H1 (cell line): ENCODE data around the gene AMOT. TPM values are rescaled to one million over a fixed set of nuclear protein-coding genes. Genes with fewer than 3 reads are reported as not detected.

Source experiments
- CTCF ChIA-PET: fragments of 300-600 bp; sonication (Branson Sonifier 250); formaldehyde crosslinking; loops from one replicate; lab custom pipeline; 2021; ENCODE audit not compliant: partially characterized antibody; lab: Charles Lee
- POLR2A ChIA-PET: fragments of 300-600 bp; sonication (Branson Sonifier 250); formaldehyde crosslinking; loops from one replicate; lab custom pipeline; 2021; ENCODE audit warnings: inconsistent platforms; ENCODE audit not compliant: partially characterized antibody; lab: Charles Lee
- DNase-seq, 2 experiments: peaks; one replicate each; pipeline versions ENCODE4 v3.0.0 to v3.0.0-alpha.2; 2010 to 2022; ENCODE audit warnings: low spot score in 2 of 2, low read depth in 1 of 2, mixed read lengths in 1 of 2
- FAIRE-seq: peaks from 2 replicates; lab custom pipeline; 2011; peaks lifted over from hg19 to GRCh38; lab: Jason Lieb, UNC
- H2AFZ ChIP-seq: 2 replicates; pipeline ENCODE4 v1.8.1; 2012; ENCODE audit warnings: low read length, inconsistent platforms
- H2AK5ac ChIP-seq: 2 replicates; pipeline ENCODE4 v1.6.1; 2013; ENCODE audit warnings: low read depth, low read length
- H2BK120ac ChIP-seq: replicated peaks from 2 replicates; pipeline ENCODE3; 2013; ENCODE audit warnings: low read depth, low read length, inconsistent platforms
- H2BK12ac ChIP-seq: 2 replicates; pipeline ENCODE4 v1.6.1; 2013; ENCODE audit warnings: low read depth, low read length
- H2BK15ac ChIP-seq: 2 replicates; pipeline ENCODE4 v1.6.1; 2013; ENCODE audit warnings: low read length
- H2BK20ac ChIP-seq: 2 replicates; pipeline ENCODE4 v1.6.1; 2013; ENCODE audit warnings: low read length
- H2BK5ac ChIP-seq: 2 replicates; pipeline ENCODE4 v1.6.1; 2013; ENCODE audit warnings: low read depth, low read length
- H3K14ac ChIP-seq: 2 replicates; pipeline ENCODE4 v1.6.1; 2013; ENCODE audit warnings: inconsistent platforms; ENCODE audit not compliant: insufficient read length
- H3K18ac ChIP-seq: 2 replicates; pipeline ENCODE4 v1.6.1; 2013; ENCODE audit warnings: low read length; ENCODE audit errors: extremely low read depth
- H3K23ac ChIP-seq: 2 replicates; pipeline ENCODE4 v1.6.1; 2013; ENCODE audit warnings: inconsistent platforms; ENCODE audit not compliant: insufficient read length
- H3K23me2 ChIP-seq: 2 replicates; pipeline ENCODE4 v1.6.1; 2013; ENCODE audit warnings: low read depth, low read length
- H3K27ac ChIP-seq: 2 replicates; pipeline ENCODE4 v1.6.1; 2011; ENCODE audit warnings: low read depth, low read length, inconsistent platforms
- H3K27me3 ChIP-seq, 4 experiments: replicated peaks in 1 of 4; 1 replicate in 1 of 4; 2 replicates in 3 of 4; pipeline versions ENCODE4 v1.6.1 to v1.8.1; 2011 to 2013; ENCODE audit warnings: low read length in 3 of 4, mild to moderate bottlenecking in 3 of 4, inconsistent platforms in 2 of 4, mixed read lengths in 2 of 4, moderate library complexity in 1 of 4; ENCODE audit not compliant: control insufficient read depth in 3 of 4, insufficient read depth in 3 of 4; ENCODE audit errors: extremely low read depth in 1 of 4
- H3K36me3 ChIP-seq, 4 experiments: 2 replicates each; pipeline versions ENCODE4 v1.6.1 to v1.8.1; 2011 to 2013; ENCODE audit warnings: mild to moderate bottlenecking in 4 of 4, low read length in 3 of 4, moderate library complexity in 2 of 4, control low read depth in 1 of 4, inconsistent platforms in 1 of 4; ENCODE audit not compliant: insufficient read depth in 4 of 4, control insufficient read depth in 2 of 4
- H3K4ac ChIP-seq: replicated peaks from 2 replicates; pipeline ENCODE3; 2013; ENCODE audit warnings: low read length, low read depth, mixed read lengths, inconsistent platforms; ENCODE audit not compliant: insufficient read length
- H3K4me1 ChIP-seq, 4 experiments: replicated peaks in 1 of 4; 1 replicate in 1 of 4; 2 replicates in 3 of 4; pipeline versions ENCODE4 v1.6.1 to v1.8.1; 2011 to 2013; ENCODE audit warnings: low read length in 3 of 4, inconsistent platforms in 2 of 4, mixed read lengths in 1 of 4; ENCODE audit not compliant: insufficient read depth in 4 of 4, control insufficient read depth in 3 of 4
- H3K4me2 ChIP-seq, 2 experiments: 2 replicates each; pipeline versions ENCODE4 v1.6.1 to v1.8.1; 2011 to 2013; ENCODE audit warnings: low read depth in 2 of 2, low read length in 2 of 2, control low read depth in 1 of 2, inconsistent platforms in 1 of 2, mild to moderate bottlenecking in 1 of 2; ENCODE audit not compliant: insufficient read depth in 1 of 2
- H3K4me3 ChIP-seq, 4 experiments: fragments of 200-600, 300-600 bp in 1 of 4; sonication (generic), shearing (Covaris generic), sonication (Bioruptor Twin) in 1 of 4; 2 replicates each; pipeline versions ENCODE4 v1.5.1 to v1.8.1; 2011 to 2016; ENCODE audit warnings: low read length in 4 of 4, low read depth in 3 of 4, control low read depth in 2 of 4, inconsistent platforms in 2 of 4, mild to moderate bottlenecking in 2 of 4, mixed read lengths in 1 of 4, moderate library complexity in 1 of 4; ENCODE audit not compliant: insufficient read depth in 2 of 4; ENCODE audit errors: extremely low read depth in 1 of 4
- H3K56ac ChIP-seq: replicated peaks from 2 replicates; pipeline ENCODE3; 2013; ENCODE audit warnings: low read depth, mild to moderate bottlenecking, mixed read lengths, low read length, inconsistent platforms; ENCODE audit not compliant: insufficient read length
- H3K79me1 ChIP-seq: 2 replicates; pipeline ENCODE4 v1.6.1; 2013; ENCODE audit warnings: low read depth, low read length, control low read depth
- H3K79me2 ChIP-seq, 2 experiments: 2 replicates each; pipeline versions ENCODE4 v1.6.1 to v1.8.1; 2012 to 2013; ENCODE audit warnings: low read length in 2 of 2, mild to moderate bottlenecking in 2 of 2, inconsistent platforms in 1 of 2; ENCODE audit not compliant: insufficient read depth in 2 of 2, control insufficient read depth in 1 of 2
- H3K9ac ChIP-seq, 4 experiments: replicated peaks in 1 of 4; 1 replicate in 1 of 4; 2 replicates in 3 of 4; pipeline versions ENCODE4 v1.6.1 to v1.8.1; 2011 to 2013; ENCODE audit warnings: low read depth in 3 of 4, low read length in 3 of 4, control low read depth in 2 of 4, mild to moderate bottlenecking in 2 of 4, moderate library complexity in 2 of 4, inconsistent platforms in 1 of 4; ENCODE audit errors: extremely low read depth in 1 of 4
- H3K9me3 ChIP-seq, 2 experiments: 2 replicates each; pipeline versions ENCODE4 v1.6.1 to v1.8.1; 2012 to 2013; ENCODE audit warnings: mild to moderate bottlenecking in 2 of 2, moderate library complexity in 2 of 2, control low read depth in 1 of 2, inconsistent platforms in 1 of 2, low read depth in 1 of 2, low read length in 1 of 2, mixed read lengths in 1 of 2; ENCODE audit not compliant: insufficient read depth in 2 of 2
- H4K20me1 ChIP-seq, 2 experiments: replicated peaks in 1 of 2; 2 replicates each; pipeline versions ENCODE3 to v1.8.1; 2011 to 2013; ENCODE audit warnings: inconsistent platforms in 2 of 2, low read length in 2 of 2, mild to moderate bottlenecking in 1 of 2; ENCODE audit not compliant: insufficient read depth in 2 of 2, control insufficient read depth in 1 of 2
- H4K5ac ChIP-seq: 2 replicates; pipeline ENCODE4 v1.6.1; 2013; ENCODE audit warnings: low read length, low read depth, mixed read lengths, inconsistent platforms; ENCODE audit not compliant: insufficient read length
- H4K8ac ChIP-seq: 2 replicates; pipeline ENCODE4 v1.8.0; 2013; ENCODE audit warnings: mild to moderate bottlenecking, moderate library complexity, low read length, inconsistent platforms; ENCODE audit not compliant: insufficient read depth; ENCODE audit errors: extremely low read depth
- H4K91ac ChIP-seq: replicated peaks from 2 replicates; pipeline ENCODE3; 2013; ENCODE audit warnings: low read length, mixed read lengths, inconsistent platforms; ENCODE audit not compliant: insufficient read length
- ATF3 ChIP-seq: IDR thresholded peaks from 2 replicates; pipeline ENCODE4 v1.6.1; 2011; ENCODE audit warnings: low read depth, mild to moderate bottlenecking, low read length; ENCODE audit not compliant: insufficient read depth
- BCL11A ChIP-seq, 2 experiments: IDR thresholded peaks; one replicate each; pipeline ENCODE4 v1.6.1; 2011; ENCODE audit warnings: low read depth in 2 of 2, low read length in 2 of 2, mild to moderate bottlenecking in 2 of 2
- CBX5 ChIP-seq: fragments of 300-800, 300-1000 bp; sonication (generic); IDR thresholded peaks from 2 replicates; pipeline ENCODE4 v1.7.1; 2016; ENCODE audit warnings: antibody characterized with exemption, low read length, low read depth
- CBX8 ChIP-seq: fragments of 300-800, 300-1000 bp; sonication (generic); IDR thresholded peaks from 2 replicates; pipeline ENCODE4 v1.7.1; 2016; ENCODE audit warnings: low read depth, low read length, borderline replicate concordance
- CEBPB ChIP-seq: IDR thresholded peaks from 2 replicates; pipeline ENCODE4 v1.6.1; 2012; ENCODE audit warnings: low read depth, low read length
- CTBP2 ChIP-seq: IDR thresholded peaks from 2 replicates; pipeline ENCODE4 v1.7.0; 2011; ENCODE audit warnings: borderline replicate concordance, mild to moderate bottlenecking, moderate library complexity, mixed read lengths, low read length; ENCODE audit not compliant: insufficient read depth, insufficient read length
- KDM1A ChIP-seq: fragments of 200-600, 300-600 bp; sonication (generic); IDR thresholded peaks from 2 replicates; pipeline ENCODE4 v1.7.1; 2016; ENCODE audit warnings: mild to moderate bottlenecking, low read length, borderline replicate concordance
- KDM5A ChIP-seq: fragments of 200-600 bp; IDR thresholded peaks from 2 replicates; pipeline ENCODE4 v1.7.1; 2012; ENCODE audit warnings: mild to moderate bottlenecking, low read length, inconsistent platforms, mixed read lengths
- RNF2 ChIP-seq: fragments of 200-900, 300-1000 bp; sonication (generic); IDR thresholded peaks from 2 replicates; pipeline ENCODE4 v1.7.1; 2016; ENCODE audit warnings: borderline replicate concordance, low read depth, mild to moderate bottlenecking, antibody characterized with exemption, low read length; ENCODE audit not compliant: poor library complexity, severe bottlenecking; ENCODE audit errors: missing control alignments
- TEAD4 ChIP-seq: IDR thresholded peaks from 2 replicates; pipeline ENCODE4 v1.6.1; 2012; ENCODE audit warnings: low read depth, low read length, inconsistent platforms, mixed read lengths
- WGBS, 2 experiments: shearing (Covaris generic) in 1 of 2; methylation state at CpG; one replicate each; pipeline versions ENCODE4 v1.1.6 to v1.1.7; 2013 to 2015; ENCODE audit warnings: low lambda C conversion rate in 2 of 2, mixed read lengths in 2 of 2, inconsistent platforms in 1 of 2, low coverage in 1 of 2, missing lambda C conversion rate in 1 of 2; ENCODE audit not compliant: insufficient replicate concordance in 2 of 2, insufficient coverage in 1 of 2, insufficient read length in 1 of 2; ENCODE audit errors: extremely low coverage in 1 of 2, missing lambda C conversion rate in 1 of 2; 5-methylcytosine and 5-hydroxymethylcytosine counted together
- polyA plus RNA-seq, 7 experiments: library from polyadenylated mRNA; depleted of rRNA in 3 of 7; stranded (reverse) in 5 of 7; unstranded in 2 of 7; fragments of >200 nt in 5 of 7; fragments of 200-250 nt in 2 of 7; gene quantifications; 1 replicate in 5 of 7; 2 replicates in 1 of 7; 4 replicates in 1 of 7; pipeline versions ENCODE4 v1.2.1 to v1.2.3, GENCODE V29; 2011 to 2013; ENCODE audit warnings: missing spikeins in 2 of 7, mixed read lengths in 2 of 7
- total RNA-seq: library from RNA; stranded (reverse); fragmentation: NEBNext Ultra II Directional; extraction: Animal tissue kit (Norgen Biotek cat#: 25700); gene quantifications from 2 replicates; pipeline ENCODE4 v1.2.1, GENCODE V29; 2021

Gene AMOT
- total and polyA plus RNA-seq, 2 of the 8 experiments (the other 6 are each of a cell fraction or from before 2014, with no cell fraction given), result 2.3 to 7.1 TPM

DNA sequence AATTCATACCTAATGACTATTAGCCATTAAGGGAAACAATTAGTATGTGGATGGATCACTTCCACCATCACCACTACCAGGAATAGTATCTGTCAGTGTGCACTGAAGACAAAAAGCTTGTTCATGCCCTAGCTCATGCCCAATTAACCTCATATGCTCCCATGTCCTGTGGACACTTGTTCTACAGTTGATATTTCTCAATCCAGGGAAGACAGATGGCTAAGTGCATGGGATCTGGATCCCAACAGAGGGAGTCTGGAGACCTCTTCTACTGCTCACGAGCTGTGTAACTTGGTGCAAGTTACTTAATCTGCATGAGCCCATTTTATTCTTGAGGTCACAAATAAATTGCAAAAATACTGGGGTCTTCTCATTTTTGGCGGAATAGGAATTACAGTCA lies 23.7 kb downstream of the AMOT start:
- 88% methylated on average over 2 of the region's 2 CpGs; no CpG with 5 or more reads in 1 of the 2 experiments for WGBS, 2 experiments
- POLR2A ChIA-PET, result no interaction called here
- H3K79me1 ChIP-seq, result no peaks in the 10 kb centered on the region
- no peak overlapping the region for H2AK5ac ChIP-seq
- no peak overlapping the region for H2AFZ ChIP-seq
- no peaks in the 10 kb centered on the region for H3K23me2 ChIP-seq
- H2BK20ac ChIP-seq, result no peak overlapping the region
- H3K23ac ChIP-seq, result no peak overlapping the region
- TF ChIP-seq ATF3 (no peak), TEAD4 (no peak), CBX8 (no peak), CTBP2 (no peak), KDM5A (no peak), KDM1A (no peak), CBX5 (no peak), RNF2 (no peak), CEBPB (no peak), BCL11A (IDR thresholded peaks at IDR 0.05; ENCODE audit: low read depth in 2 of 2, low read length in 2 of 2) (no peak)
- TF ChIP-seq, all 59 proteins: peak for 0
- Histone ChIP-seq H3K79me2 (no peaks in the 10 kb centered on the region), H3K4me2 (no peak overlapping the region), H3K4ac (no peak overlapping the region), H4K5ac (no peak overlapping the region), H4K20me1 (no peaks in the 10 kb centered on the region), H3K4me3 (no peak overlapping the region), H3K27ac (no peak overlapping the region), H3K56ac (no peak overlapping the region), H3K36me3 (no peaks in the 10 kb centered on the region), H2BK12ac (no peak overlapping the region), H3K14ac (no peak overlapping the region), H3K18ac (no peak overlapping the region), H4K8ac (no peak overlapping the region), H2BK15ac (no peak overlapping the region), H3K4me1 (no peaks in the 10 kb centered on the region; a peak in 1 of 7 replicates), H4K91ac (no peak overlapping the region), H3K27me3 (no peaks in the 10 kb centered on the region), H2BK120ac (no peak overlapping the region), H3K9ac (no peak overlapping the region), H2BK5ac (no peak overlapping the region), H3K9me3 (no peaks in the 10 kb centered on the region)
- FAIRE-seq (no peak), DNase-seq (no peak)
- CTCF ChIA-PET, result interaction anchor here (0.6 kb wide), 1 partner anchor 141 kb away, joined by 3 read pairs; no protein-coding TSS in a partner anchor
